GM18907 (cell line): Measurements from ENCODE around the gene ZFAND3.

Experiments
- ATAC-seq: cut with Tn5 transposase; IDR thresholded peaks from one replicate; pipeline ENCODE4 v1.9.1; 2021; ENCODE audit warnings: mild to moderate bottlenecking, moderate library complexity; ENCODE audit not compliant: unreplicated experiment

Gene ZFAND3

DNA sequence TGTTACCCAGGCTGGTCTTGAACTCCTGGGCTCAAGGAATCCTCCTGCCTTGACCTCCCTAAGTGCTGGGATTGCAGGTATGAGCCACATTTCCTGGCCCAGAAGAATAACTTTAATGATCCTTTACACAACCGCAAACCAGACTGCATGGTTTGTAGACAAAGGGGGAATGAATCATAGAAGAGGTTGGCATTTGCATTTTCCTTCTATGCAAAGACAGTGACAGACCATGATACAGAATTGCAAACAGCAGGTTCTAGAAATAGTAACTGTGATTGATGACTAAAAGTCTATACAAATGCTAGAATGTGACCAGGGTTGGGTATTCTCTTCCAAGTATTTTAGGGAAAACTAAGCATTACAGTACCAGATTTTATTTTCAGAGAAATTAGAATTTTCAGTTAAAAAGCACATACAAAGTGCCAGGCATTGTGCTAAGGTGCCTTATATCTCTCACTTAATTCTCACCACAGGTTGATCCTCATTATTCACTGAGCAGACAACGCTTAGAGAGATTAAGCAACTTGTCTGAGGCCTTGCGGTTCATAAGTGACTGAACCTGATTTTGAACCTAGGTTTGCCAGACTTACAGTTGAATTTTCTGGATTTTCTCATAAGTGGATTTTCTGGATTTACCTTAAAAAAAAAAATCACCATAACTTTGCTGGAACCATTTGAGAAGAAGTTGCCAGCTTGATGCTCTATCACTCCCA is 146.6 kb downstream of the ZFAND3 start:
- ATAC-seq, result no peak

DNA sequence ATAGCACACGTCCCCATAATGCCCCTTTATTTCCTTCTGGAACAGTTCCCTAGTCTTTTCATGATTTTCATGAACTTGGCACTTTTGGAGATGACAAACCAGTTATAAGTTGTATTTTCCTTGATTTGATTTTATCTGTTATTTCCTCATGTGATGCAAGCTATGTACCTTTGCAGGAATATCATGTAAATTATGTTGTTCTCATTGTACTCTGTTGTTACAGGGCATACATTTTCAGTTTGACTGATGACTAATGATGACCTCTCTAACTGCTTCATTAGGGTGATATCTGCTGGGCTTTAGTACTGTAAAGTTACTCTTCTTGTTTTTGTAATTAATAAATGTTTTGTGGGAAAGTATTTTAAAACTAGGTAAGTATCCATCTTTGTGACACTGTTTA is 147.3 kb downstream of the ZFAND3 start:
- ATAC-seq, result no peak

DNA sequence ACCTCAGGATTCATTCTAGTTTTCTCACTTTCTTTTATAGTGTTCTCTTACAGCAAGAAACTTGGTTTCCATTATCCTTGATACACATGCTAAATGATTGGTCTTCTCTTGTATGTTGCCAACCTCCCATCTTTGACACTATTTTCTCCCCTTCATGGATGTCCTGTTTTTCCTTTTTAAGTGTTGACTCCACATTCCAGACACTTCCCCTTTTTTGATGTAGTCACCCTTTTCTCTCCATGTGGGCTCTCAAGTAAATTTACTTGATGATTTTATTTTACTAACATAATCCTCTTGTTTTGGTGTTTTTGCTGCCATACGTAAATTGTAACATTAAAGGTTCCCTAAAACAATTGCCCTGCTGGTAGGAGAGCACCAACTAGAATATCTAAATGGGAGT is 148.1 kb downstream of the ZFAND3 start:
- no peak for ATAC-seq

DNA sequence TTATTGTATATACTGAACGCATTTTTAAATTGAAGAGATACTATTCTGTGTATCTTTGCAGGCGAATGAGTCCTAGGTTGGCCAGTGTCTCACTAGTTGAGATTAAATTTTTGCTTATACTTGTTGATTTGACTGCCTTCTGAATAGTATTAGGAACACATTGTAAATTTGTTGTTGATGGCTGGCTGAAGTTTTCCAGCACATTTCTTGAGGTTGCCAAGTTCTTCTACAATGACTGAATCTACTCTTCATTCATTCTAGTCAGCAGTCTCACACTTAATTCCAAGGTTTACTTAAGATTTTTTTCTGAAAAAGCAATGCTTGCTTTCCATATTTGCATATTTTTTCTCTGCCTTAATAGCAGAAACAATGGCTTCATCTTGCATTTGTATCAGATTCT is 151.7 kb downstream of the ZFAND3 start:
- ATAC-seq, result no peak

DNA sequence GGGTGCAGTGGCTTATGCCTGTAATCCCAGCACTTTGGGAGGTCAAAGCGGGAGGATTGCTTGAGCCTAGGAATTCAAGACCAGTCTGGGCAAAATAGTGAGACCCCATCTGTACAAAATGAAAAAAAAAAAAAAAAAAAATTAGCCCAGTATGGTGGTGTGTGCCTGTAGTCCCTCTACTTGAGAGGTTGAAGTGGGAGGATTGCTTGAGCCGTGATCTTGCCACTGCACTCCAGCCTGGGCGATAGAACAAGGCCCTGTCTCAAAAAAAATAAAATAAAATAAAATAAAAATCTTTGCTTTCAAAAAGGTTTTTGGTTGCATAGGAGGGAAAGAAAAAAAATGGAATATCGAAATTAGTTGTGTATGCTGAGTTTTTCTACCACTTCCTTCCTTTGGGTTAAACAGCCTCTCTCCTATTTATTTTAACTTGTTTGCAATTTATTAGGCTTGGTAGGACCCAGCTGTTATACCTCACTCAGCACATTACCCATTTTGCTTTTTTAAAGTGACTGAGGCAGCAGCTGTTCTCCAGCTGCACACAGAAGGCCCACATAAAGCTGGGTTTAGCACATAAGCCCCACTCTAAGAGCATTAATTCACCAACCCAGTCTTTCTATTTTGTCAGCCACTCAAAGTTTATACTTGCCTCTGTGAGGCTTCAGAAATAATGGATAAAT is 152.3 kb downstream of the ZFAND3 start:
- ATAC-seq, result no peak

DNA sequence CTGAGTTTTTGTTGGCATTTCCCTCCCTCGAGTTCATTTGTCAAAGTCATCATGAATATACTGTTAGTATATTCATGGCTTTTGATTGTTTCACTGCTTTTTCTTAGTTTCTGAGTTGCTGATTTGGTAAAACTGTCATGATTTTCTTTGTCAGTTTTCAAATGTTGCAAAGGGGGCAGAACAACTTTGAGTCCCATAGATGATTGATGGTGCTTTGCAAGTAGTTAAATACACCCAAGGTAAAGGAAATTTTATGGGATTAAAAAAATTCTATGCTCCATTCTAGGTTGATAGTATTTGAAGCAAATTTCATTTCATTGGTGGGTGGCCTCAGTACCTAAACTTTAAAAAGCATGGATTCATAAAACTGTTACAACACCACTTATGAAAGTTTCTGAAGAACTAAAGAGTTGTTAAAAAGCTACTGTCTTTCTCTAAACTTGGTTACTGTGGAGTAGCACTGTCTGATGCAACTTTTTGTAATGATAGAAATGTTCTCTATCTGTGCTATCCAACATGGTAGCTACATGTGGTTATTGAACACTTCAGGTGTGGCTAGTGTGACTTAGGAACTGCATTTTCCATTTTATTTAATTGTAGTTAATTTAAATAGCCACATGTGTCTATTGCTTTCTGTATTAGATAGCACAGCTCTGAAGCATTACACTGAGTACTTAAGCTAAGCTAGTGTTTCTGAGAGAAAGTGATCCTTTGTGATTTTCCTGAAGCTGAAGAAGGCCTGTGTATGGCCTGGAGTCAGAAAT is 153.6 kb downstream of the ZFAND3 start:
- ATAC-seq, result no peak

DNA sequence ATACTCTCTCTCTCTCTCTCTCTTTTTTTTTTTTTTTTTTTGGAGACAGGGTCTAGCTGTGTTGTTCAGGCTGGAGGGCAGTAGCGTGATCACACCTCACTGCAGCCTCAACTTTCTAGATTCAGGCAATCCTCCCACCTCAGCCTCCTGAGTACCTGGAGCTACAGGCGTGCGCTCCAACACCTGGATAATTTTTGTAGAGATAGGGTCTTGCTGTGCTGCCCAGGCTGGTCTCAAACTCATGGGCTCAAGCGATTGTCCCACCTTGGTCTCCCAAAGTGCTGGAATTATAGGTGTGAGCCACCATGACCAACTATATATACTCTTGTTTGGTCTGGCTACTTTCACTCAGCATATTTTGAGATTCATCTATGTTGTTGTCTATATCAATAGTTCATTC is 154.9 kb downstream of the ZFAND3 start:
- no peak for ATAC-seq

DNA sequence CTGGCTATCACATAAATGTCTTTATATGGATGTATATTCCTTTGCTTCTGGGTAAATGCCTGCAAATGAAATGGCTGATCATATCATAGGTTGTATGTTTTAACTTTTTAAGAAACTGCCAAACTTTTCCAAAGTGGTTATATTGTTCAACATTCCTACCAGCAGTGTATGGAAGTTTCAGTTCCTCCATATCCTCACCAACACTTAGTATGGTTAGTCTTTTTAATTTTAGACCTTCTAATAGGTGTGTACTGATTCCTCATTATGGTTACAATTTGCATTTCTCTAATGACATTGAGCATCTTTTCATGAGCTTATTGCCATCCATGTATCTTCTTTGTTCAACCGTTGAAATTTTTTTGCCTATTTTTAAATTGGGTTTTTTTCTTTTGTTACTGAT is 155.4 kb downstream of the ZFAND3 start:
- ATAC-seq, result no peak

DNA sequence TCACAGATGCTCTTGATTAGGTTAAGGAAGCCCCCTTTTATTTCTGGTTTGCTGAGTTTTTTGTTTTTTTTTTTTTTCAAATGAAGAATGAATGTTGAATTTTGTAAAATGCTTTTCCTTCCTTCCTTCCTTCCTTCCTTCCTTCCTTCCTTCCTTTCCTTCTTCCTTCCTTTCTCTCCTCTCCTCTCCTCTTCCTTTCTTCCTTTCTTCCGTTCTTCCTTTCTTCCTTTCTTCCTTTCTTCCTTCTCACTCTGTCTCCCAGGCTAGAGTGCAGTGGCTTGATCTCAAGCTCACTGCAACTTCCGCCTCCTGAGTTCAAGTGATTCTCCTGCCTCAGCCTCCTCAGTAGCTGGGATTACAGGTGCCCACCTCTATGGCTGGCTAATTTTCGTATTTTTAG is 158.2 kb downstream of the ZFAND3 start:
- ATAC-seq, result no peak

DNA sequence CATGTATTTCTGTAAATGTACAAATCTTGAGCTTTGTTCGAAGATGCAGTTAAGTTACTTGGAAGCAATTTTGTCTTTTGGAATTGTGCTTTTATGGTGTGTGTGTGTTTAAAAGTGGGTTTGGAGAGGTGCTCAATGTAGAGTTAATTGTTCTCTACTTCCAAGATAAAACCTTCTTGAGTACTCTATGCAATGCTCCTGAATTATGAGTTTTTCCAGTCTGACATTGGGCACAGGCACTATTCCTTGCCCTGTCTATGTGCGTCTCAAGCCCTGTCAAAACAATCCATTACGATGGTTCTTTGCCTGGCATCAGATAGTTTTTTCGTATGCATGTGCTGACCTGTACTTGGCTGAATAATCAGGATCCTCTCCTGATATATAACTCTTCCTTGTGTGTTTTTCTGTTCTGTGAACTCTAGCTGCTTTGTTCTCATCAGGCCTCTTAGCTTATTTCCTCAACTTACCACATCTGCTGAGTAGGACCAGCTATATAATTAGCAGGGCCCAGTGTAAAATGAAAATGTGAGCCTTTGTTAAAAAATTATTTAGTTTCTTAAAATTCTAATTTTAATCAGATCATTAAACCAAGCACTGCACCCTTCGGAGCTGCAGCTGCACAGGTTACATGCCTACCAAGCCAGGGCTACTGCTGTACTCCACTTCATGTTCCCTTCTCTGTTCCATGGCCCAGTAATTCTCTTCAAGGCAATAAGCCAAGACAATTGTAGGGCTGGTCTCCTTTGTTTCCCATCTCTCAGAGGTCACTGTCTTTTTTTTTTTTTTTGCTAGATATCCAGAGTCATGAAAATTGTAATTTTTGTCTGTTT is 160.1 kb downstream of the ZFAND3 start:
- no peak for ATAC-seq

DNA sequence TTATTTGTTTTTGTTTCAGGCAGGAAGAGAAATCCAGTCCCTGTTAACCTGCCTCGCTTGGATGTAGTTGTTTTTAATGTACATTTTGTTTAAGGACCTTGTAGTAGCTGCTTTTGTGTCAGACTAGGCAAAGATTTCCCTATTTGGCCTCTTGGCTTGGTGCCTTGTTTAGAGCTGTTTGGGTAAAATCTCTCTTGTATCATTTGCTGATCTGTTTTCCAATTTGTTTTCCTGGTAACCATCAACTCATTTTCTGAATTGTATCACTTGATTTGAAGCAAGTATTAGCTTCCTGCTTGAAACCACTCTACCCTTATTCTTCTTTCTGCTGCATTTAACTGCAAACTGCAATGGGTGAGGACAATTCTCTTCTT is 160.7 kb downstream of the ZFAND3 start:
- ATAC-seq, result no peak

DNA sequence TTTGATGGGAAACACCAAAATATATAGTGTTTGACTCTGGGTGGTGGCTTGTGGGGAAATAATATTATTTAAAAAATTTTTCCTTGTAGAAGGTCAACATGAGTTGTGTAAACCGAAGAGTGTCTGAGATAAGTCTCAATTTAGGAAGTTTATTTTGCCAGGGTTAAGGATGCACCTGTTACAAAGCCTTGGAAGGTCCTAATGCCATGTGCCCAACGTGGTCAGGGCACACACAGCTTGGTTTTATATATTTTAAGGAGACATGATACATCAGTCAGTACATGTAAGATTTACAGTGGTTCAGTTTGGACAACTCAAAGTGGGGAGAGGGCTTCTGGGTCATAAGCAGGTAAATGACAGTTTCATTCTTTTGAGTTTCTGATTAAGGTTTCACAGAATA is 162.1 kb downstream of the ZFAND3 start:
- no peak for ATAC-seq

DNA sequence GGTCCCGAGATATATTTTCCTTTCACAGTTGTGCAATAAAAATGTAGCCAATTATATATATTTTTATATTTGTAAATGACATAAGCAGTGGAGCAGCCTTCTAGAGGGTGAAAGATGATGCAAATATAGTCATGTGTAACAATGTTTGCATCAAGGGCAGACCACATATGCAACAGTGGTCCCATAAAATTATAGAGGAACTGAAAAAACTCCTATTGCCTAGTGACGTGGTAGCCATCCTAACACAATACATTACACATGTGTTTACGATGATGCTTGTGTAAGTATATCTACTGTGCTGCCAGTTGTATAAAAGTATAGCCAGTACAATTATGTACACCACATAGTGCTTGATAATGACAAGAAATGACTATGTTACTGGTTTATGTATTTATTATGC is 162.8 kb downstream of the ZFAND3 start:
- ATAC-seq, result no peak

DNA sequence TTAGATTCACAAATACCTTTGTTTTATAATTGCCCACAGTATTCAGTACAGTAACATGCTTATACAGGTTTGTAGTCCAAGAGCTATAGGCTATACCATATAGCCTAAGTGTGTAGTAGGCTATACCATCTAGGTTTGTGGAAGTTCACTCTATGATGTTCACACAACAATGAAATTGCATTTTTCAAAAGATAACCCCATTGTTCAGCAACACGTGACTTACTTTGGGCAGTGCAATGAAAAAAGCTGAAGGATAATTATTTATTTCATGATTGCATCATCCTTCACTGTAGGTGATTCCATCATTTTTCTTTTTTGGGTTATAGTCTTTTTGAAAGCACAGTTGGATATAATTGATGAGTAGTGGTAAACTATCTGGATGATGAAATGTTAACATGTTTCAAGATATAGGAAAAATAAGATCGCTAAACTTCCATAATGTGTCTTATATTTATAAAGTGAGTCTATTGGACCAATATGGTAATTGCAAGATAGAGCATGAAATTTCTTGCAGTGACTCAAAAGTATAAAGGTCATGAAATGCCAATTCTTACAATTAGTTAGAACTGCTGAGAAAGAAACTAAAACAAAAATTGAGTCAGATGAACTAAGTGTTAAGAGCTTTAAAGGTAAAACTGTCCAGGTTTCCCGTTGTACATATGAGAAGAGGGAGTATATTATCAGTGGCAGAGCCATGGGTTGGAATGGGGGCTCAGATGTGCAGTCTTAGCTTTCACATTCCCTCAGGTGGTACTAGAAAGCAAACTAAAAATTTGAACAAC is 164.4 kb downstream of the ZFAND3 start:
- ATAC-seq, result no peak

DNA sequence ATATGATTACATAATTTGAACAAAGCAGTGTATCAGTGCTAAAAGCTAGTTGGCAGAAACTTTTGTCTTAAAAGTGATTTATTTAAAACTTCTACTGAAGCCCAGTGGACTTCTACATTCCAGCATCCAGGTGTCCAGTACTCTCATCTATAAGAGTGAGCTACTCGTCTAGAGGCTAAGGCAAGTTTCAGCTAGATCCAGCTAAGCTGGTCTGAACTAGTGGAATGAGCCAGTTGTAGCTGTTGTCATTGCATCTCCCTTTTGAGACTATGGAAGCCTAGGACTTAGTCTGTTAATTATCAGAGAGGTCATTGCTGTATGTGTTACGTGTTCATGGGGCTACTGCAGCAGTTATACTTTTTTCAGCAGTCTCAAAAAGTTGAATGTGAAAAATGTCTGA is 165.1 kb downstream of the ZFAND3 start:
- no peak for ATAC-seq

DNA sequence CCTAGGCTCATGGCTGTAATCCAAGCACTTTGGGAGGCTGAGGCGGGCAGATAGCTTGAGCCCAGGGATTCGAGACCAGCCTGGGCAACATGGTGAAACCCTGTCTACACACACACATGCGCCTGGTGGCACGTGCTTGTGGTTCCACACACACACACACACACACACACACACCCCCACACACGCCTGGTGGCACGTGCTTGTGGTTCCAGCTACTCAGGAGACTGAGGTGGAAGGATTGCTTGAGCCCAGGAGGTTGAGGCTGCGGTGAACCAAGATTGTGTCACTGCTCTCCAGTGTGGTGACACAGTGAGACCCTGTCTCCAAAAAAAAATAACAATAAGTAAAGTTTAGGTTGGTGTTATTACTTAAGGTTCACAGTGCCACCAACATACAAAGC is 165.8 kb downstream of the ZFAND3 start:
- no peak for ATAC-seq

DNA sequence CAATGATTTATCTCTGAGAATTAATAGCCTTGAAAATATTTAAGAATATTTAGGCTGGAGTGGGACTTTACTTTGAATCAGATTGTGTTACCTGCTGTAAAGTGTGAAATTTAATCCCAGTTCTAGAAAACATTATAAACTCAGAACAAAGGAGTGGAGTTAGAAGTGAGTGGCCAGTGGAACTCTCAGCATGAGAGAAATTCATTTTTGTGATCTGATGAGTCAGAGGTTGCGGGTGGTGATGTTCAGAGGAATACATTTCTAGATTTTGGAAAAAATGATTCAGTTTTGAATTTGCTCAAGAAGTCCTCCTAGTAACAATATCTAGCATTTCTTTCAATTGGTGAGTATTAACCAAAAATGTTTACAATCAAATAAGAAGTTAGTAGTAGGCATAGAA is 167.5 kb downstream of the ZFAND3 start:
- ATAC-seq, result no peak

DNA sequence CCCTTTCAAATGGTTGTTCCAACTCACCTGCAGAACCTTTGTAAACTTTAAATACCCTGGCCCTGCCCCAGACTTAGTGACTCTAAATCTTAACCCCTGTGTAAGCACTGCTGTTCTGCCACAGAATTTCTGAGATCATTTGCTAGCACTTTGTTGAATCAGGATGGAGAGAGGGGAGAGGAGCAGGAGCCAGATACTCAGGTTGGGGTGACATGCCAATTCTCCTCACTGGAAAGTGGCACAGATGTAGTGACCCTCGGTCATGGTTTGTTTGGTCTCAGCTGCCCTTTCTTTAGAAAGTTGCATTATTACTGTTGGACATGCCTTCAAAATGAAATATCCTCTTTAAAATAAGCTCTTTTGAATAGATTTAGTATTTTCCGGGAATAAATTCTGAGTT is 168.0 kb downstream of the ZFAND3 start:
- ATAC-seq, result no peak

DNA sequence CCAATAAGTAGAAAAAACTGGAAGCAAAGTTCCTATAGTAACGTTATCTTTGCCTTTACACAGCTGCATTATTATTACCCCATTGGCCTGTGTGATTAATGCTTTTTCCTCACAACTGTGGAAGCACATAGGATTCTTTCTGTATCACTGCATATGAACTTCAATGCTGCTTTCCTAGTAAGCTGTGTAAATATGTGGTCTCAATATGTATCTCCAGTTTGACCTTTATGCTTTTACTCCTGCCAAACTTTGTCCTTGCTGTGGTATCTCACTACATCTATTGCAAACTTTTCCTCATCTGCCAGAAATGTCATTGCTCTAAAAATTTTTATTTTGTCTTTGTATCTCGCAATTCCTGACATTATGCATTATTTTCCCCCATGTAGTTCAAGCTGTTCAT is 168.6 kb downstream of the ZFAND3 start:
- no peak for ATAC-seq

DNA sequence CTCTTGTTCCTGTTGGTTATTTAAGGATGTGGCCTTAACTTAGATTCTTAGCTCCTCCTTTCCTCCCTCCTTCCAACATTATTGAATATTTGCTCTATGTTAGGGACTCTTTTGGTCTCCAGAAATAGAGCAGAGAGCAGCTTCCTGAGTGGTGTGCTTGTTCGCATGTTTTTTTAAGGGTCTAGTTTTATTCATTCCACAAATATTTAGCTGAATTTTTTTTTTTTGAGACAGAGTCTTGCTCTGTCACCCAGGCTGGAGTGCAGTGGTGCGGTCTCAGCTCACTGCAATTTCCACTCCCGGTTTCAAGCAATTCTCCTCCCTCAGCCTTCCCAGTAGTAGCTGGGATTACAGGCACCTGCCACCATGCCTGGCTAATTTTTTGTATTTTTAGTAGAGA is 169.2 kb downstream of the ZFAND3 start:
- ATAC-seq, result no peak
